Muscle of back (tissue), 11 donors: Measurements from ENCODE around the gene LRRC70. TPM values are rescaled to one million over a fixed set of nuclear protein-coding genes. Genes with fewer than 3 reads are reported as not detected.

Experiments used
- DNase-seq, 3 donors: peaks; one replicate each; pipeline versions ENCODE4 v3.0.0 to v3.0.0-alpha.2; 2013
- polyA plus RNA-seq, 10 donors: library from polyadenylated mRNA; unstranded; fragments of 120-200 nt; gene quantifications; one replicate each; pipeline ENCODE4 v1.2.1, GENCODE V29; 2013; ENCODE audit not compliant: insufficient read length in 10 of 10

The LRRC70 gene
- polyA plus RNA-seq, 10 donors: 3.1 to 6.3 (median 5.4) TPM

DNA sequence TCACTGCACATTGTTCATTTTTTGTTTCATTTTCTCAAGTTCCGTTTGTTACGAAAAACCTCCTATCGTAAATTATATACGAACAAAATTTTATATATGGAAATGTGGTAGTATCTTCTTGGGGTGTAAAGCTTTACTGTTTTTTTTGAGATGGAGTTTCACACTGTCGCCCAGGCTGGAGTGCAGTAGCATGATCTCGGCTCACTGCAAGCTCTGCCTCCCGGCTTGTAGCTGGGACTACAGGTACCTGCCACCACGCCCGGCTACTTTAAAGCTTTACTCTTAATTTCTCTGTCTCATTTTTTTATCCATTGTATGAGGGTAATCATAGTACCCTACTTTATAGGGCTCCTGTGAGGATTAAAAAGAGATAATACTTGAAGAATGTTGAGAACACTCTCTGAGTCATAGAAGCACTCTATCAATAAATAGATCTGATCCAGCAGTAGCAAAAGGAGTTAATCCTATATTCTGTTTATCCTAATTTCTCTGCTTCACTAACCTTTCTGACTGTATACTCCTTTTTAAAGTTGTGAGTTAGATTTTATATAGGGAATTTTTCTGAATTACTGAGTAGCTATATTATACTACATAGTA is 5.6 kb upstream of the LRRC70 start:
- DNase-seq: no peak

DNA sequence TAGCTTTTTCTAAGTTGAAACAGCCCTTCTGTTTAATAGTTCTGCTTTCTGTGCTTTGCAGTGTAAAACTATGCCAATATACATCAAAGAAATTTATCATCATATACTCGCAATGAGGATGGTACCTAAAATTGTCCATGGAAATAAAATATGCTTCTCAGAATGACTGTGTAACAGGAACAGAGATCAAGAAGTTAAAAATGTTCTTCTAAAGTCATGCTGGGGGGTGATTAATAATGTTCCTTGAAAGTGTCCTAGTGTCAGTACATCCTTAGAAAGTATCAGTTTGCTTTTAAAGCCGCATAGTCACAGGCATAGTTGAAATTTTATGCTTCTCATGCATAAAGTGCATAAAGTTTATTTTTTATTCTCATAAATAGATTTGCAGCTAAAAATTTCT is 4.0 kb upstream of the LRRC70 start:
- no peak for DNase-seq

DNA sequence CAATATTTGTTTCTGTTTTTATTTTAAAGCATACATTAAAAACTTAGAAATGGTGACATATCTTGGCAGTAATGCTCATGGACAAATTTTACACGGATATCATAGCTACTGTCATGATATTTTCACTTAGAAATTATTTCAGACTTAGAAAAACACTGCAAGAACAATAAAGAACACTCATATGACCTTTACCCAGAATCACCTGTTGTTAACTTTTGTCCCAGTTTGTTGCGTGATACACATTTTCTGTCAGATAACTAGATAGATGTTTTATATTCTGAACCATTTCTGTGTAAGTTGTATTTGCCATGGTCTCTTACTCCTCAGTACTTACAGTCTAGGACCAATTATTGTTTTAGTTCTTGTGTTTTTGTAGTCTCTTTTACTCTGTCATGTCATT is 3.6 kb upstream of the LRRC70 start:
- no peak for DNase-seq

DNA sequence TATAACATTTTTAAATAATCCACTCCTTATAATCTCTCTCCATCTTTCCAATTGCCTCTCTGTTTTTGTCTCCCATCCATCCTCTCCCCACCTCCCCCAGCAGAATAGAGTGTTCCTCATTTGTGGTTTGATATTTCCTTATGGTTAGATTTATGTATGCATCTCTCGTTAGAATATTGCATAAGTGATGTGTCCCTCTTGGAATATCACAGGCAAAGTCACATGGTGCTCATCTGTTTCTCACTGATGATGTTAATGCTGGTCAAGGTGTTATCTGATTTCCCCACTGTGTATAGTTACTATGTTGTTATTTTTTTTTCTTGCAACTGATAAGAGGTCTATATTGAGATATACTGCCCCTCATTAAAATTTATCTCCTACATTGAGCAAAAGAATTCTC is 3.1 kb upstream of the LRRC70 start:
- DNase-seq: no peak

DNA sequence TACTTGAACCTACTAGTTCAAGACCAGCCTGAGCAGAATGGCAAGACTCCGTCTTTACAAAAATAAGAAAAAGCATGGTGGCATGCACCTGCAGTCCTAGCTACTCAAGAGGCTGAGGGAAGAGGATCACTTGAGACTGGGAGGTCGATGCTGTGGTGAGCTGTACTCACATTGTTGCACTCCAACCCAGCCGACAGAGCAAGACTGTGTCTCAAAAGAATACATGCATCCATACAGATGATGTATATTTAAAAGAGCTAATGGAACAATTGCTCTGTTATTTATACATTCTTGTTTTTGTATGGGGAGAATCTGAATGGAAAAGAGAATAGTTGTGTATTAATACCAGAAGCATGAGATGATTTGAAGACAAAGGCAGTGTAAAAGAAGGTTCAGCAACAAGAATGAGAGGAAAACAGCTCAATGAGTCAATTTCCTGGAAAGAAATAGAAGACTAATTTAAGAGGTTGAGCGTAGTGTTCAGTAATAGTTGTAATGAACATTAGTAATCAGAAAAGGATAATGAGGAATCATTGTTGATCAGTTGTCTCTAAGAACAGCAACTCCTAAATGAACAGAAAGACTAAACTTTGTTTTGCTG is 1.9 kb upstream of the LRRC70 start:
- DNase-seq: no peak

DNA sequence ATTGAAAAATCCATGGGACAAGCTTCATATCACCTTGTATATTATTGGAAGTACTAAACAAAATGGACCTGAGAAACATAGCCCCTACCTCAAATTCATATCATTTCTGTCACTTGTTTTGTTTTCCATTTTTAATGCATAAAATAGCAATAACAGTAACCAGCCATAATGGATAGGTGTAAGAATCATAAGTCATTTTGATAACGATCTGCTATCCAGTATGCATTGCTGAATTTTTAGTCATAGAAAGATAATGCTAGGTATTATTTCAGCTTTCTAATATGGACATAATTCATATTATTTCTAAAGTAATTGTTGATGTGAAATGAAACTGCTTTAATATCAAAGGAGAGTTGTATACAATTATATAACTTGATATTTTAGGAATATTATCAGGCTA is 1.1 kb upstream of the LRRC70 start:
- no peak for DNase-seq

DNA sequence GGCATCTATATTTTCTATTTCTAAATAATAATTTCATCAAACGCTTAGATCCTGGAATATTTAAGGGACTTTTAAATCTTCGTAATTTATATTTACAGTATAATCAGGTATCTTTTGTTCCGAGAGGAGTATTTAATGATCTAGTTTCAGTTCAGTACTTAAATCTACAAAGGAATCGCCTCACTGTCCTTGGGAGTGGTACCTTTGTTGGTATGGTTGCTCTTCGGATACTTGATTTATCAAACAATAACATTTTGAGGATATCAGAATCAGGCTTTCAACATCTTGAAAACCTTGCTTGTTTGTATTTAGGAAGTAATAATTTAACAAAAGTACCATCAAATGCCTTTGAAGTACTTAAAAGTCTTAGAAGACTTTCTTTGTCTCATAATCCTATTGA is 1.1 kb downstream of the LRRC70 start:
- DNase-seq: no peak

DNA sequence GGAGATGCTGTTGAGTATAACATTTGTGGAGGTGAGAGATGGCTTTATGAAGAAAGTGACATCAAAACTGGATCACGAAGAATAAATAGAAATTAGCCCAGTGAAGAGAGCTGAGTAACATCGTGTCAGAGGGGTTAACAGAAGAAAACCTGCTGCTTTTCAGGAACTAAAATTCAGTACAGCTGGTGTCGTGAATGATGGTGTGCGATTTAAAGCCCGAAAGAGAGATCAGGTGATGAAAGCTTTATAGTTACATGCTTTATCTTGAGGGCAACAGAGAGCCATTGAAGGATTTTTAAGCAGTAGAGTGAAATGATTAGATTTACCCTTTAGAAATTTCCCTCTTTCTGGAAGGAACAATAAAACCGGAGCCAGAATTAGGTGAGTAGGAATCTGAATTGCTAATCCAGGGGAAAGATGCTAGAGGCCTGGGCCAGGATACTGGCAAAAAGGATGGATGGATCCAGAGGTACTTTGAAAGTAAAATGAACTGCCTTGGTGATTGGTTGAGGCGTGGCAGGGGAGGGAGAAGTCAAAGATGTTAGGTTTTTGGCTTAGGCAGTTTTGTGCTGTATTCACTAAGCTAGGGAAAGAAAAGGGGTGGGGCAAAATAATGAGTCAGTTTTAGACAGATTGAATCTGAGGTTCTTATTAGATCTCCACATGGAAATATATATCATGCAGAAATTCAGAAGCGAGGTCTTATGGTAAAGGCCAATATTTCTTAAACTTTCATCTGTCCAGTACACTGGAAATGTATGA is 3.4 kb downstream of the LRRC70 start:
- DNase-seq: no peak

DNA sequence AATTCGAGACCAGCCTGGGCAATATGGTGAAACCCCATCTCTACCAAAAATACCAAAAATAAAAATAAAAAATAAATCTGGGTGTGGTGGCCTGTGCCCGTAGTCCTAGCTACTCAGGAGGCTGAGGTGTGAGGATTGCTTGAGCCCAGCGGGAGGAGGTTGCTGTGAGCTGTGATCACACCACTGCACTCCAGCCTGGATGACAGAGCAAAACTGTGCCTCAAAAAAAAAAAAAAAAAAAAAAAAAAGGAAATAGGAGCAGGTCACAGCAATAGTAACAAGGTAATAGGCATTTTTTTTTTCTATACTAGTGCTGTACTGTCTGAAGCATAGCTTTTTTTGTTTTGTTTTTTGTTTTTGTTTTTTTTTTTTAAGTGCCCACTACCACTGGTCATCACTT is 5.8 kb downstream of the LRRC70 start:
- DNase-seq: no peak

DNA sequence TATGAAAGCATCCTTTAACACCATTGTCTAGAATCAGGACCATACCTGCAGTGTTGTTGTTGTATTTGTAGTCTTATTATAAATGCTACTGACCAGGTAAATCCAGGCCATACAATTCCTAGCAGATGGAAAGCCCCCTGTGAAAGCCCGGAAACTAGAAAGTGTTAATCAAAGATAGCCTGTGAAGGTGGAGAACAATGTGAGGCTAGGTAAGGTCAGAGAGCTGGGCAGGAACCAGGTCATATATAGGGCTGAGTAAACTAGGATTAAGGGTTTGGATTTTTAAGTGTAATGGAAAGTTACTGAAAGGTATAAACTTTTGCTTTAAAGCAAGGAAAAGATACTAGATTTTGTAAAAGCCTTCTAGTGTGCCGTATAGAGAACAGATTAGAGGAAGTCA is 6.7 kb downstream of the LRRC70 start:
- DNase-seq: no peak

DNA sequence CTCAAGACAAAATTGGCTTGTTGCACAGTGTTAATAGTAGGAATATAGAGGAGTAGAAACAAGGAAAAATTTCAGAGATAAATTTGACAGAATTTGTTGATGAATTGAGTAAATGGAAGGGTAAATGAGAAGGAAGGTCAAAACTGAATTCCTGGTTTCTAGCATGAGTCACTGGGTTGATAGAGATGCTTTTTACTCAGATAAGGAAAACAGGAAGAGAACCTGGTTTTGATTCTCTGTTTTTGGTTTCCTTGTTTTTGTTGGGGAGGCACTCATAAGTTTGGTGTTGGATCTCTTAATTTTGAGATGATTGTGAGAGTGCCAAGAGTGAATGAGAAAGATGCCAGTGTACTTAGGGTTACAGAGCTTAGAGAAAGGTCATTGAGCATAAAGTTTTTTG is 7.1 kb downstream of the LRRC70 start:
- DNase-seq: no peak

DNA sequence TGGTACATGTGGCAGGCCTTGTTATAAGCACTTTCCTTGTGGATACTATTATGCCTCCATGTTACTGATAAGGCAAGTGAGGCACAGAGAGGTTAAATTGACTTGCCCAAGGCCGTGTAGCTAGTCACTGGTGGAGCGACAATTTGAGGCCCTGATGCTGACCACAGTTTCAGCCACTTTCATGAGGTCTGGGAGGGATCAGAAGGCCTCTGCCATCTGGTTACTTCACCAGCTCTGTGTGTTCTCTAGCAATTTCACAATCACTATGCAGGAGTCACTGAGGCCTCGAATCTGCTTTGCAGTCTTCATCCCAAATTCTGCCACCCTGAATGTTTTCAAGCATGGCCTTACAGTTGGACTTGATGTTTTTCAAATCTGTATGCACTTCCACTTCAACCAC is 9.1 kb downstream of the LRRC70 start:
- DNase-seq: no peak

DNA sequence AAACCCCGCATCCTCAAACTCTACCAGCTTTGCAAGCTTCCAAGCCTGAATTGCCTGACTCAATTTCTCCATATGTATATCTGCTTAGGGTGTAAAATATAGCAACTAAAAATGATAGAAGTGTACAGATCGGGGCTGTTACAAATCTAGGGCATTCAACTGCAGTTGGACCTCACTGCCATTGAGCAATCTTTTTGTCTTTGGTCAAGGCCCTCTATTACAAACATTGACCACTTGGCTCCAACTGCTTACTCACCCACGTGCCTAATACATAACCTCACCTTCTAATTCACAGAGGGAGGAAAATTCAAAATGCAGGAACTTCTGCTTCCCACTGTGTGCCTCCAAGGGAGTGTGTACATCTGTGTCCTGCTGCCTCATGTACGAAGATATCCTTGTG is 10.0 kb downstream of the LRRC70 start:
- DNase-seq: no peak

DNA sequence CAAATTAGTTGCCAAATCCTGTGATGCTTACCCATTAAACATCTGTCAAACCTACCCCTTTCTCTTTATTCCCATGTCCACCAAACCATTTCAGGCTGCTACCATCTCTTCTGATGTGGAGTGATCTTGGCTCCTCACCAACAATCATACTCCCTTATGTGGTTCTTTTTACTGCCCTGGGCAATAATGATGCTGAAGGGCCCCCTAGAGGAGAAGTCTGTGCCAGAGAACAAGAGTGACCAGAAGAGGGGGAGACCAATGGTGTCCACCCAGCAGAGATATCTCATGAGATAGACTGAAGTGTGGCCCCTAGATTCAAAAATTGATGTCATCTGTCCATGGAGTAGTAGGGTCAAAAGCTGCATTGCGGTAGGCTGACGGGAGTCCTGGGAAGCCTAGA is 10.9 kb downstream of the LRRC70 start:
- no peak for DNase-seq

DNA sequence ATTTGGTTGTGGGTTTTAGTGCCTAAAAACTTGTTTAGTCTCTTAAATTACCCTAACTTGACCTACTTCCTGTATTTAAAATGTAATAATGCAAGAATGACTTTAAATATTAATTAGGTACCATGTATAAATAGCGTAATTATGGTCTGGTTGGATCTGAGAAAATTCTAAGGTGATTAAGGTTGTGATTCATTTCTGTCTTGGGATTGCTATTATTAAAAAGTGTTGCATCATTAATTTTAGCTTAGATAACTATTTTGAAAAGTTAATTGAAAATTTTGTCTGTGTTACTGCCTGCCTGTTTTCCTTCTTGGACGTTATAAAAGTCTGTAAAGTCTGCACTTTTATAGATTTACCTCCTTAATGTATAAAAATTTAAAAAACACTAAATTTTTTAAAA is 11.8 kb downstream of the LRRC70 start:
- no peak for DNase-seq

DNA sequence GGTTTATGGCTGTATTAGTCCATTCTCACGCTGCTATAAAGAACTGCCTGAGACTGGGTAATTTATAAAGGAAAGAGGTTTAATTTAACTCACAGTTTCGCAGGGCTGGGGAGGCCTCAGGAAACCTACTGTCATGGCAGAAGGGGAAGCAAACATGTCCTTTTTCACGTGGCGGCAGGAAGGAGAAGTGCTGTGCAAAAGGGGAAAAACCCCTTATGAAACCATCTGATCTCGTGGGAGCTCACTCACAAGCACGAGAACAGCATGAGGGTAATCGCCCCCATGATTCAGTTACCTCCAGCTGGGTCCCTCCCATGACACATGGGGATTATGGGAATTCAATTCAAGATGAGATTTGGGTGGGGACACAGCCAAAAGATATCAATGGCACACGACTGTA is 13.9 kb downstream of the LRRC70 start:
- DNase-seq: no peak

DNA sequence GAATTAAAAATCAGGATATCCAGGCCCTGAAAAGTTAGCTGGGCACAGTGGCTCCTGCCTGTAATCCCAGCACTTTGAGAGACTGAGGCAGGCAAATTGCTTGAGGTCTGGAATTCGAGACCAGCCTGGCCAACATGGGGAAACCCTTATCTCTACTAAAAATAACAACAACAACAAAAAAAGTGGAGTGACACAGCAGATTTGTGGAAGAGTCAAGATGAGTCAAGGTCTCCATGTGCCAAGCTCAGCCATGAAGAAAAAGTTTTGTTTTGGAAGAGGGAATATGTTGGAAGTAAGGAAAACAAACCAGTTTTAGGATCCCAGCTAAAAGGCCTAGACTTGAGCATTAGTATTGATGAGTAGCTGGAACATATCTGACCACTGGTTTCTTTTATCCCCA is 14.7 kb downstream of the LRRC70 start:
- no peak for DNase-seq

DNA sequence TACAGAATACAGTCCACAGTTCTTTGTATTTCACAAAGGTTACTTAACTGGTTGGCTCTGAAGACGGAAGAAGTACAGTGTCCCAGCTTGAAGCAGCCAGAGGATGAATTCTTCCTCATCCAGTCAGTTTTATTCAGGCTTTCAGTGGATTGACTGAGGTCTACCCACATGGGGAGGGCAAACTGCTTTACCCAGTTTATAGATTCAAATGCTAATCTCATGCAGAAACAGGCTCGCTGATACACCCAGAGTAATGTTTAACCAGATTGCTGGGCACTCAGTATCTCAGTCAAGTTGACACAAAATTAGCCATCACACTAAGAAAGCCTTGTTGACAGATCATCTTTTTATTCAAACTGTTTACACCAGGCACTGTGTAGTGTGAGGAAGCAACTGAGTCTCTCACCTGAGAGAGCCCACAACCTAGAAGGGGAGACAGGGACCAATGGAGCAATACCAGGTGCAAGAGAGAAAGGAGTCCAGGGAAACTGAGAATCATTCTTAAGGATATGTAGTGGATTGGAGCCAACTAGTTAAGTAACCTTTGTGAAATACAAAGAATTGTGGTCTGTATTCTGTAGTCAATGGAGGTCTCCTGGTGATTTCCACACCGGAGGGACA is 15.9 kb downstream of the LRRC70 start:
- no peak for DNase-seq

DNA sequence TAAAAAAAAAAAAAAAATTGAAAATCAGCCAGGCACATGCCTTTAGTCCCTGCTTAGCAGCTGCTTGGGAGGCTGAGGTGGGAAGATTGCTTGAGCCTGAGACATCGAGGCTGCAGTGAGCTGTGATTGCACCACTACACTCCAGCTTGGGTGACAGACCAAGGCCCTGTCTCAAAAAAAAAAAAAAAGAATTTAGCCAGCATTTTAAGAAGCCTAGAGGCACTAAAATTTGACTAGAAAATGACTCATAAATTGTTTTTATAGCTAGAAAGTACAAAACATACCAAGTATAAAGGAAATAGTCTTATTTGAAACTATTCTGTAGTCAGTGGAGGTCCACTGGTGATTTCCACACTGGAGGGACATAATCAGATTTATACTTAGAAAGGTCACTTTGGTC is 17.5 kb downstream of the LRRC70 start:
- DNase-seq: no peak

DNA sequence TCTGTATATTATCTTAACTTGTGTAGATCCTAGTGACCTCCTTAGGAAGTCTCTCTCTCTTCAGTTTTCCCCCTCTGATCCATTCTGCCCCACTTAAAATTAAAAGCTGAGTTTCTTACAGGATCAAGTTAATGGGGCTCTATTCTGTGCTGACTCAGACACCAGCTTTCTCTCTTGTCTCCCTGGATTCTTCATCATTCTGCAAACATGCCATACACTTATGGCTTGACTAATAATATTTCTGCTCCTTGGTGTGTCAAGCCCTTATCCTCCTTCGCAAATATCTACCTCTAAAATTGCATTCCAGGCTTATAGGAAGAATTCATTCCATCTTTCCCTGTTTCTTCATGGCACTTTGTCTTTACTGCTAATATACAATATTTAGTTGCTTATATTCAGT is 18.1 kb downstream of the LRRC70 start:
- DNase-seq: no peak

DNA sequence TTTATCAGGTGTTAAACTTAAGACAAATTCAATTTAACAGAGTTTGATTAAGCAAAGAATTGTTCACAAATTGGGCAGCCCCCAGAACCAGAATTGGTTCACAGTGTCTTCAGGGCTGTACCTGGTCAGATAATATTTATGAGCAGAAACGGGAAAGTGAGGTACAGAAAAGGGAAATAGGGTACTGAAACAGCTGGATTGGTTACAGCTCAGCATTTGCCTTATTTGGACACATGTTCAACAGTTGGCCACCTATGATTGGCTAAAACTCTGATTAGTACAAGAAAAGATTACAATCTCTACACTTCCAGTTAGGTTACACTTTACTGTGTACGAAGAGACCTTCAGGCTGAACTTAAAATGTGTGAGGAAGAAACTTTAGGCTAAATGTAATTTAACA is 18.7 kb downstream of the LRRC70 start:
- no peak for DNase-seq

DNA sequence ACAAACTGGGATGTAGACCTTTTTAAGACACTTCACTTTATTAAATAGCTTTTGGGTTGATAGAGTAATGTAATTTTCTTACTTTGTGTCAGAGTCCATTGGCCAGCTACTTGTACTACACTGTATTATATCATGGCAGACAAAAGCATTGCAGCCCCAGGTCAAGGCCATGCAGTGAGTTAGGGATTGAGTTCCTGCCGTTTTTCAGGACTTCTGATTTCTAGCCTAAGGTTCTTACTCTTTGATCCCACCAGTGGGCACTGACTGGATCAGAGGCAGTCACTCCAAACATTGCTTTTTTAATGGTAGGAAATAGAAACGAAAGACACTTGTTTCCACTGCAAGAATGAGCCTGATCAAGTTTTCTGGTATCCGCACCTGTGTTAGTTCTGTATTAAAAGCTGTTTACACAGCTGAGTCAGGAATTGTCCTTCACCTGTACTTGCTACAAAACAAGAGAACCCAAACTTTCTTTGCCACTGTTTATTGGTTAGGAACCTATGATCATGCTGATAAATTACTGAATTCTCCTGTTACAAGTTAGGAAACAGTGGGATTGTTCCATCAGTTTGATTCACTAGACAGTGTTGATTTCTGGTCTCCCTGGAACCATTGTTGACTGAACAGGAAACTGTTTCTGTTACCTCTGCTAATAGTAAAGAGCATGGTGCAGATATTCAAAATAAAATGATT is 22.1 kb downstream of the LRRC70 start:
- no peak for DNase-seq

DNA sequence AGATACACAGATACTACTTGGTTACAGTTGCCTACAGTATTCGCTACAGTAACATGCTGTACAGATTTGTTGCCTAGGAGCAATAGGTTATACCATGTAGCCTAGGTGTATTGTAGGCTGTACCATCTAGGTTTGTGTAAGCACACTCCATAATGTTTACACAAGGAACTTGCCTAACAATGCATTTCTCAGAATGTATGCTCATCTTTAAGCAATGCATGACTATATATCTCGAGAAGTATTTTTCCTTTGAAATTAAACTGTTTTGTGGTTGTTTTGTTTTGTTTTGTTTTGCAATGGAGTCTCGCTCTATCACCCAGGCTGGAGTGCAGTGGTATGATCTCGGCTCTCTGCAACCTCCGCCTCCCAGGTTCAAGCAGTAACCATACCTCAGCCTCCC is 25.3 kb downstream of the LRRC70 start:
- DNase-seq: no peak
